ENCODE data around the gene PEX14. TPM values are rescaled to one million over a fixed set of nuclear protein-coding genes. Genes with fewer than 3 reads are reported as not detected.

The PEX14 gene
- total and polyA plus RNA-seq, 8 donors, result 17.3 to 22.9 (median 20.7) TPM

DNA sequence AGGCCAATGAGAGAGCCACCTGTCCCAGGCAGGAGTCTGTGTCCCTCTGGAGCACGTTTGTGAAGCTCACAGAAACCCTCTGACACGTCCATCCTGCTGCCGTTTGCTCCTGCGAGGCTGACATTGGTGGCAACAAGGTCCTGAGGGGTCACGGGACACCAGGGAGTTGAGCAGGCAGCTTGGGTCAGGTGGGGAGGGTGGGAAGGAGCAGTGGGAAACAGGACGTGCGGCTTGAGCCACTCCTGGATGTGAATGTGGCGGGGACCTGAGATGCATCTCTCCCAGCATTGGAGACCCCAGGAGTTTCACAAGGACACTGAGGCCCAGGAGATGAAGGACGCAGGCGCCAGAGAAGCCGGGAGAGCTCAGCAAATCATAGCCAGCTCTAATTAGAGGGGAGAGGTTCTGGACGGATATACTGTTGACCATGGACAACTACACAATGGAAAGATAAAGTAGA, 149.0 kb downstream of the PEX14 start:
- ATAC-seq (no peak), DNase-seq (no peak)
- Histone ChIP-seq H3K4me3 (no peak overlapping the region), H3K36me3 (peaks cover 0 to 42% of the 10 kb centered on the region in 2 donors), H3K27ac (no peak overlapping the region), H3K27me3 (no peaks in the 10 kb centered on the region), H3K4me1 (no peaks in the 10 kb centered on the region), H3K9me3 (no peaks in the 10 kb centered on the region)
- intact Hi-C loops (cut with DNase I), result no loop called here
- TF ChIP-seq, protein P1, sequence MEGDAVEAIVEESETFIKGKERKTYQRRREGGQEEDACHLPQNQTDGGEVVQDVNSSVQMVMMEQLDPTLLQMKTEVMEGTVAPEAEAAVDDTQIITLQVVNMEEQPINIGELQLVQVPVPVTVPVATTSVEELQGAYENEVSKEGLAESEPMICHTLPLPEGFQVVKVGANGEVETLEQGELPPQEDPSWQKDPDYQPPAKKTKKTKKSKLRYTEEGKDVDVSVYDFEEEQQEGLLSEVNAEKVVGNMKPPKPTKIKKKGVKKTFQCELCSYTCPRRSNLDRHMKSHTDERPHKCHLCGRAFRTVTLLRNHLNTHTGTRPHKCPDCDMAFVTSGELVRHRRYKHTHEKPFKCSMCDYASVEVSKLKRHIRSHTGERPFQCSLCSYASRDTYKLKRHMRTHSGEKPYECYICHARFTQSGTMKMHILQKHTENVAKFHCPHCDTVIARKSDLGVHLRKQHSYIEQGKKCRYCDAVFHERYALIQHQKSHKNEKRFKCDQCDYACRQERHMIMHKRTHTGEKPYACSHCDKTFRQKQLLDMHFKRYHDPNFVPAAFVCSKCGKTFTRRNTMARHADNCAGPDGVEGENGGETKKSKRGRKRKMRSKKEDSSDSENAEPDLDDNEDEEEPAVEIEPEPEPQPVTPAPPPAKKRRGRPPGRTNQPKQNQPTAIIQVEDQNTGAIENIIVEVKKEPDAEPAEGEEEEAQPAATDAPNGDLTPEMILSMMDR (IDR thresholded peaks at IDR 0.05), result no peak

DNA sequence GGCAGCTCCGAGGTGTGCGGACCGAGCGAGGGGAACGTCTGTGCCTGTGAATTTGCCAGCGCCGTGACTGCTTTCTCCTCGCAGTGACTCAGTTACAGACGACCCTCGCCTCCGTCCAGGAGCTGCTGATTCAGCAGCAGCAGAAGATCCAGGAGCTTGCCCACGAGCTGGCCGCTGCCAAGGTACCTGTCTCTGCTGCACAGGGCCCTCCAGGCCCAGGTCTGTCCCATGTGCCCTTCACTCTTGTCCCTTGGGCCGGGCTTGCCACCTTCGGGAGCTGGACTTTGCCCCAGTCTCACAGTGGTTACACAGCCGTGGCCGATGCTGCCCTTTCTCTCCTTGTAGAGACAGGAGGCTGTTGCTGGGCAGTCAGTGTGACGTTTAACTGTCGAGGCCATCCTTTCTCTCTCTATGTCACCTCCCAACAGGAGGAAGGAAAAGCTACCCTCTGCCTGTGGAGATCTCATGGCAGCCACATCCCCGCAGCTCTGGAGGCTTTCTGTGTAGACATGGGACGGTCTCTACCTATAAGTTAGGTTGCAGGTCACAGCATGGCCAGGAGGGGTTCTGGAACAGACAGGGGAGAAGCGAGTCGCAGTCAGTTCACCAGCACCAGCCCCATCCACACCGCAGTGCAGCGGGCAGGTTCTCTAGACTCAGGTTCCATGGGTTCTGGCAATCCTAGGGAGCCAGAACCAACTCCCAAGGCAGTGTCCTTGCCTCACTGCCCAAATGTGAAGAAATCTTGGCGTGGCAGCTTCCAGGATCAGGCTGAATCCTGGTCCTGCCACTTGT, 149.7 kb downstream of the PEX14 start:
- no peaks in the 10 kb centered on the region for H3K4me1 ChIP-seq
- TF ChIP-seq, protein P1 (IDR thresholded peaks at IDR 0.05), result no peak
- DNase-seq (no peak), ATAC-seq (no peak)
- no peak overlapping the region for H3K27ac ChIP-seq
- H3K4me3 ChIP-seq, result no peak overlapping the region
- peaks cover 0 to 42% of the 10 kb centered on the region in 2 donors for H3K36me3 ChIP-seq
- H3K27me3 ChIP-seq, result no peaks in the 10 kb centered on the region
- no peaks in the 10 kb centered on the region for H3K9me3 ChIP-seq
- intact Hi-C loops (cut with DNase I), result no loop called here

DNA sequence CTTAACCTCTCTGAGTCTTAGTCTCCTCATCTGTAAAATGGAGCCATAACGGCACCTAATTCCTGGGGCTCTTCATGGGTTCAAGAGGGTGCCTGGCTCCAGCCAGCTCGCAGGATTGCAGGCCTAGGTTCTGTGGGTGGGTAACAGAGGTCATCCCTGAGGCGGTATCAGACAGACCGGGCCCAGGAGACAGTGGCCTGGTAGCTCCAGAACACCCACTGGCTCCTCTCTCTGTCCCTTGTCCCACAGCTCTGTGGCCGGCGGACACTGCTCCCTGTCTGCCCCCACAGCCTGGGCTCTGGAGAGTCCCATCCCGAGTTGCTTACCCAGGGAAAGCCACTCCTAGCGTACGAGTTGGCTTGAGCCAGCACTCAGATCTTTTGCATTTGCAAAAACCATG, 150.3 kb downstream of the PEX14 start:
- ATAC-seq, result no peak

DNA sequence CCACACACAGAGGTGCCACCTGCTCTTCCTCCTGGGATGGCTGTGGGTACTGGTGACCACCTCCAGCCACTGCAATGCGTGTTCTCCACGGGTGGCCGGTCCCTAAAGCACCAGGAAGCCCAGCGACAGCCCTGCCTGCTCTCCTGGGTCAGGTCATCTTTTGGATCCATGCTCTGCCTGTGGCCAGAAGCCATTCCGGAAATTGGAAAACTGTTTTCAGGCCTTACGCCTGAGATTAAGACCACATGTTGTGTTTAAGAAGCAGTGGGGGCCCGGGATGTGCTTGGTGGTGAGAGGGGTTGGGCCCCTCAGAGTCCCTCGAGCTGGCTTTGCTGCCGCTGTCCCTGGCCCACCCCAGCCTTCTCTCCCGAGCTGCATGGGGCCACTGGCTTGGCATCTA, 150.8 kb downstream of the PEX14 start:
- no peak overlapping the region for H3K4me3 ChIP-seq
- peaks cover 0 to 53% of the 10 kb centered on the region in 2 donors for H3K36me3 ChIP-seq
- no peak for ATAC-seq
- no peak overlapping the region for H3K27ac ChIP-seq
- peak in 1 of 4 donors; percentile 19 for DNase-seq
- no peaks in the 10 kb centered on the region for H3K9me3 ChIP-seq
- H3K4me1 ChIP-seq, result no peaks in the 10 kb centered on the region
- TF ChIP-seq, protein P1 (IDR thresholded peaks at IDR 0.05), result no peak
- intact Hi-C loops (cut with DNase I), result no loop called here
- H3K27me3 ChIP-seq, result no peaks in the 10 kb centered on the region

More for the DNA sequence above, 150.3 kb downstream of the PEX14 start:
- Histone ChIP-seq H3K4me3 (no peak overlapping the region), H3K36me3 (peaks cover 0 to 49% of the 10 kb centered on the region in 2 donors), H3K27me3 (no peaks in the 10 kb centered on the region), H3K4me1 (no peaks in the 10 kb centered on the region), H3K27ac (no peak overlapping the region), H3K9me3 (no peaks in the 10 kb centered on the region)
- TF ChIP-seq, protein P1 (IDR thresholded peaks at IDR 0.05), result no peak
- peak in 1 of 4 donors; percentile 18 for DNase-seq
- intact Hi-C loops (cut with DNase I), result no loop called here

DNA sequence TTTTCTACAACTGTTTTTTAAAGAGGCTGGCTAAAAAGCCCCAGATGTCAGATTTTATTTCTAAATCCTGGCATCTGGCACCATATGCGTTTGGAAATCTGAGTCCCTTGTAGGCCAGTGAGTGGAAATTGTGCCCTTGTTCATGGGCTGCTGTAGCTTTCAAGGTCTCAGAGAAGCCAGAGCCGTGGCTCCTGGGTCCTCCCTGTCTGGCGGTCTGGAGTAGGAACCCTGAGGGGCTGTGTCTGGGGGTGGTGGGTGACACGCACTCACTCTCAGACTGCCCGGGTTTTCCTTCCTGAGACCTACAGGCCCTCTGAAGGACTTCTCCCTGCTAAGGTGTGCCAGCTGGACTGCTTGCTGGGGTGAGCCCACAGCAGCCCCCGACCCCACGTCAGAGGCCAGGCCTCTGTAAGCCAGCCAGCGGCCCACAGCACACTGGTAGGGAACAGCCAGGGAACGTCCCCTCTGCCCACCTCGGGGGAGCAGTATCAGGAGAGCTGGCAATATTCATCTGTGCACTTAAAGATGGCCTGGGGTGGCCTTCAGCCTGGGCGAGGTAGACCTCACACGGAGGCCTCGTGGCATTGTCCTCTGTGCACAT, 151.5 kb downstream of the PEX14 start:
- no peaks in the 10 kb centered on the region for H3K9me3 ChIP-seq
- intact Hi-C loops (cut with DNase I), result no loop called here
- peaks cover 0 to 60% of the 10 kb centered on the region in 2 donors for H3K36me3 ChIP-seq
- TF ChIP-seq, protein P1 (IDR thresholded peaks at IDR 0.05), result no peak
- no peaks in the 10 kb centered on the region for H3K27me3 ChIP-seq
- no peak overlapping the region for H3K27ac ChIP-seq
- ATAC-seq (no peak), DNase-seq (peak in 1 of 4 donors; percentile 25)
- H3K4me3 ChIP-seq, result no peak overlapping the region
- no peaks in the 10 kb centered on the region for H3K4me1 ChIP-seq
